Spleen (tissue), 7 donors: Measurements from ENCODE around the gene TBC1D22A.

Source experiments
- POLR2A ChIP-seq, 3 donors: fragments of 450-650 bp; IDR thresholded peaks; one replicate each; pipeline ENCODE4 v1.5.1; 2017; ENCODE audit warnings: antibody characterized with exemption in 3 of 3, mild to moderate bottlenecking in 1 of 3
- POLR2AphosphoS5 ChIP-seq, 3 donors: sonication (generic); formaldehyde crosslinking; IDR thresholded peaks; one replicate each; pipeline ENCODE4 v1.5.1; 2017; ENCODE audit warnings: antibody characterized with exemption in 3 of 3
- TF ChIP-seq, protein P1 (sequence below), 11 experiments: fragments of 200-600 bp in 7 of 11; fragments of 450-650 bp in 4 of 11; sonication (generic) in 4 of 11; IDR thresholded peaks in 8 of 11; conservative IDR thresholded peaks in 3 of 11; 1 replicate in 7 of 11; 2 replicates in 4 of 11; pipeline versions ENCODE4 v1.4.0 to v1.8.0; 2016 to 2021; ENCODE audit warnings: antibody characterized with exemption in 11 of 11, inconsistent platforms in 4 of 11, mild to moderate bottlenecking in 1 of 11
- donor health status: DM: no; HTN: no; CAD: no; lungs with moderate emphysema.
- donor health status: DM: no; HTN: no; CAD: no.
- donor health status: DM: no; HTN: no; CAD: no.

GRCh38 chr22:47128216-47128615, 365.8 kb downstream of the TBC1D22A start:
- TF ChIP-seq POLR2A (IDR thresholded peaks at IDR 0.05), result no peak
- TF ChIP-seq, protein P1, sequence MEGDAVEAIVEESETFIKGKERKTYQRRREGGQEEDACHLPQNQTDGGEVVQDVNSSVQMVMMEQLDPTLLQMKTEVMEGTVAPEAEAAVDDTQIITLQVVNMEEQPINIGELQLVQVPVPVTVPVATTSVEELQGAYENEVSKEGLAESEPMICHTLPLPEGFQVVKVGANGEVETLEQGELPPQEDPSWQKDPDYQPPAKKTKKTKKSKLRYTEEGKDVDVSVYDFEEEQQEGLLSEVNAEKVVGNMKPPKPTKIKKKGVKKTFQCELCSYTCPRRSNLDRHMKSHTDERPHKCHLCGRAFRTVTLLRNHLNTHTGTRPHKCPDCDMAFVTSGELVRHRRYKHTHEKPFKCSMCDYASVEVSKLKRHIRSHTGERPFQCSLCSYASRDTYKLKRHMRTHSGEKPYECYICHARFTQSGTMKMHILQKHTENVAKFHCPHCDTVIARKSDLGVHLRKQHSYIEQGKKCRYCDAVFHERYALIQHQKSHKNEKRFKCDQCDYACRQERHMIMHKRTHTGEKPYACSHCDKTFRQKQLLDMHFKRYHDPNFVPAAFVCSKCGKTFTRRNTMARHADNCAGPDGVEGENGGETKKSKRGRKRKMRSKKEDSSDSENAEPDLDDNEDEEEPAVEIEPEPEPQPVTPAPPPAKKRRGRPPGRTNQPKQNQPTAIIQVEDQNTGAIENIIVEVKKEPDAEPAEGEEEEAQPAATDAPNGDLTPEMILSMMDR (IDR thresholded peaks at IDR 0.05 in 8 of 11, conservative IDR thresholded peaks at IDR 0.05 in 3 of 11), result no peak
- TF ChIP-seq POLR2AphosphoS5 (IDR thresholded peaks at IDR 0.05), result no peak
